AG09319 (cell line): Measurements from ENCODE around the gene THEMIS.
"Not testable (repeated sequence)": the region's sequence is repeated elsewhere in the genome, so short reads cannot be mapped to it uniquely, and the experiment has no call there.

Experiments used
- DNase-seq: peaks from one replicate; pipeline ENCODE4 v3.0.0-alpha.2; 2010; ENCODE audit warnings: low read depth; ENCODE audit errors: extremely low read depth
- TF ChIP-seq, protein P1 (sequence below): IDR thresholded peaks from 2 replicates; pipeline ENCODE4 v1.5.1; 2011; ENCODE audit warnings: low read depth, mild to moderate bottlenecking, inconsistent platforms, low read length, moderate library complexity

THEMIS gene

DNA sequence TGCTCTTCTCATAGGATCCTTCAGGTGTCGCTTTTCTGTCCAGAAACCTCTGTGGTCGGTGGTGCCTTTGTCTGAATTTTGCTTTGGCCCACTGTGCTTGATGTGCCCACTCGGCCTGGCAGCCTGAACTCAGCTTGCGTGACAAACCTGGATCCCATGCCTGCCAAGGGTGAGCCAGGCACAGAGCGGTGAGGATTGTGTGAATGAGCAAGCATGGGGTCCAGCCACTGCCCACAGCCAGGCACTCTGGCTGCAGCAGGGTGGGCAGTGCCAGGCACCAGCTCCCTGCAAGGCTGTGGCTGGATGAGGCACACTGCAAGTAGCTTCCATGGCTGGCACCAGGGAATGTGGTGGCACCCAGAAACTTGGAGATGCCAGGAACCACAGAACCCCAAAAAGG is 110.3 kb downstream of the THEMIS start:
- DNase-seq = no peak
- TF ChIP-seq, protein P1, sequence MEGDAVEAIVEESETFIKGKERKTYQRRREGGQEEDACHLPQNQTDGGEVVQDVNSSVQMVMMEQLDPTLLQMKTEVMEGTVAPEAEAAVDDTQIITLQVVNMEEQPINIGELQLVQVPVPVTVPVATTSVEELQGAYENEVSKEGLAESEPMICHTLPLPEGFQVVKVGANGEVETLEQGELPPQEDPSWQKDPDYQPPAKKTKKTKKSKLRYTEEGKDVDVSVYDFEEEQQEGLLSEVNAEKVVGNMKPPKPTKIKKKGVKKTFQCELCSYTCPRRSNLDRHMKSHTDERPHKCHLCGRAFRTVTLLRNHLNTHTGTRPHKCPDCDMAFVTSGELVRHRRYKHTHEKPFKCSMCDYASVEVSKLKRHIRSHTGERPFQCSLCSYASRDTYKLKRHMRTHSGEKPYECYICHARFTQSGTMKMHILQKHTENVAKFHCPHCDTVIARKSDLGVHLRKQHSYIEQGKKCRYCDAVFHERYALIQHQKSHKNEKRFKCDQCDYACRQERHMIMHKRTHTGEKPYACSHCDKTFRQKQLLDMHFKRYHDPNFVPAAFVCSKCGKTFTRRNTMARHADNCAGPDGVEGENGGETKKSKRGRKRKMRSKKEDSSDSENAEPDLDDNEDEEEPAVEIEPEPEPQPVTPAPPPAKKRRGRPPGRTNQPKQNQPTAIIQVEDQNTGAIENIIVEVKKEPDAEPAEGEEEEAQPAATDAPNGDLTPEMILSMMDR = no peak

DNA sequence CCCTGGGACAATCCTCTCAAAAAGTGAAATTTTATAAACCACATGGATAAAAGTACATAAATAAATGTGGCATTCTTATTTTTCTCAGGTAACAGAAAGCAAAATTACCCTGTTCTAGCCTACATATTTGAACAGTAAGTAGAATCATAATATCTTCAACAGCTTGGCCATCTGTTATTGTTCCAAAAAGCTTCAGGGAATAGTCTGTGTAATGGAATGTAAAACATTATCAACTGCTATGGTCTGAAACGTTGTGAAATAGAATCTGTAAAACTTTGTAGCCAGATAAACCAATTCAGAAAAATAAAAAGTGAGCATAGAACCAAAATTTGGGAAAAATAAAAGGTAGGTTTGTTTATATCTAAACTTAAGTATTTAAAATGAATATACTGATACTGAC is 114.7 kb downstream of the THEMIS start:
- DNase-seq = no peak
- TF ChIP-seq, protein P1 = no peak

DNA sequence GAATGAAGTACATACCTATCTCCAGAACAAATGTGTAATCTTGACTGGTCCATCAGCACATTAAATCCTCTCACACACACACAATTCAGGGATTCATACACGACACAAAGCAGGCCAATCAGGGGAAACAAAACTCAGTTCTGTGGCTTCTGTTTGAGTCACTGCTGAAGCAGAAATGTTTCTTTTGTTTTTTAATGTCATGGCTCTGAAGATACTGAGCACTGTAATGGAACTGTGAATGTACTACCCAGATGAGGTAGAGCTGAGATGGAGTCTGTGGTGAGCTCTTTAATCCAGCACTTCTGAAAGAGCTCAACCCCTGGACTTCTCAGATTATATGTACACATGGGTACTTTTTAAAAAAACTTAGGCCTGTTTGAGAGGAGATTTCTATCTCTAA is 116.4 kb downstream of the THEMIS start:
- TF ChIP-seq, protein P1 = no peak
- no peak for DNase-seq

DNA sequence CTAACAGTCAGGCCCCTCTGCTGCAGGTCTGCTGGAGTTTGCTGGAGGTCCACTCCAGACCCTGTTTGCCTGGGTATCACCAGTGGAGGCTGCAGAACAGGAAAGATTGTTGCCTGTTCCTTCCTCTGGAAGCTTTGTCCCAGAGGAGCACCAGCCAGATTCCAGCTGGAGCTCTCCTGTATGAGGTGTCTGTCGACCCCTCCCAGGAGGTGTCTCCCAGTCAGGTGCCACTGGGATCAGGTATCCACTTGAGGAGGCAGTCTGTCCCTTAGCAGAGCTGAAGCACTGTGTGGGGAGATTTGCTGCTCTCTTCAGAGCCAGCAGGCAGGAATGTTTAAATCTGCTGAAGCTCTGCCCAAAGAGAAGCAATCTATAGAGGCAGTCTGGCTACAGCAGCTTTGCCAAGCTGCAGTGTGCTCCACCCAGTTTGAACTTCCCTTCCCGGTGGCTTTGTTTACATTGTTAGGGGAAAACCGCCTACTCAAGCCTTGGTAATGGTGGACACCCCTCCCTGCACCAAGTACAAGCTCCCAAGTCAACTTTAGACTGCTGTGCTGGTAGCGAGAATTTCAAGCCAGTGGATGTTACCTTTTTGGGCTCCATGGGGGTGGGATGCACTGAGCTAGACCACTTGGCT is 119.1 kb downstream of the THEMIS start:
- DNase-seq = not testable (repeated sequence)

DNA sequence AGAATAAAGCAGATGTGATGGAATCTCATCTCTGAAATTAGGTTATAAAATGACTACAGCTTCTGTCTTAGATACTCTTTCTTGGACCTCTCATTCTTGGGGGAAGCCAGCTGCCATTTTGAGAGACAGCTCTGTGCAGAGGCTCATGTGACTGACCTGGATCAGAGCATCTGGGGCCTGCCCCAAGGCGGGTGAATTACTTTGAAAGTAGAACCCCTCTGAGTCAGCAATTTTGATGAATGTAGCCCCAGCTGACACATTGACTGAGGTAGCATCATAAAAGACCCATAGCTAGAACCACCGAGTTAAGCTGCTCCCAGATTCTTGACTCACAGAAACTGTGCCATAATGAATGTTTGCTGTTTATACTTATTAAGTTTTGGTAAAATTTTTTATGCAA is 124.5 kb downstream of the THEMIS start:
- DNase-seq = no peak
- TF ChIP-seq, protein P1 = no peak

DNA sequence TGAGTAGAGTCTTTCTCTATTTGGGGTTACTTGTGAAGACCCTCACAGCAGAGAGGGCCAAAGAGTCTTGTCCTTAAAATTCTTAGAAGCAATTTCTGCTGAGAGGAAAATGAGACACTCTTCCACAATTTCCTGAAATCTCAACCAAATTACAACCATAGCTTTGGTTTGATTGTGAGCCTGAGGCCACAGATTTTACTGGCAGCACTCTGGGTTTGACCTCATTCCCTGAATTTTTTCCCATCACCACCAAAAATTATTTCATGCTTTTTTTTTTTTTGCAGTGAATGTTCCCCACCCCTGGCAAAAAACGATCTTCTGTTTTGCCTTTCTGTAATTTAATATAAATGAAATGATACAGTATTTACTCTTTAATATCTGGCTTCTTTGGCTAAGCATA is 125.5 kb downstream of the THEMIS start:
- DNase-seq = no peak
- TF ChIP-seq, protein P1 = no peak

DNA sequence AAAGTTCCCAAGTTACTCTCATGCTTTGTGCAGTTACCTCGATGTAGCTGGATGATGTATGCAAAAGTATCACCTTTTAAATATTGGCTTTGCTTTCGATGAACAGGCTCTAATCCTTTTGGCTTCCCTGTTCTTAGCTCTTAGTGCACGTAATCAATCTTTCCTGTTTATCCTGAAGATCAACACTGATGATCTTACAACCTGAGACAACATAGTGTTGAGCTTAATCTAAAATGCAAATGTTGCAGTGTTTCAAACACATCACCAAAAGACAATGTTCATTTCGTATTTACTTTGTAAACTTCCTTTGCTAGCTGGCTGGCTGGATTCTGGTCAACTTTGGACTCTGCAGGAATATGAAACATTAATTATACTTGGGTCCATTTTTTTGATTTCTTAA is 132.1 kb downstream of the THEMIS start:
- TF ChIP-seq, protein P1 = no peak
- DNase-seq = no peak

DNA sequence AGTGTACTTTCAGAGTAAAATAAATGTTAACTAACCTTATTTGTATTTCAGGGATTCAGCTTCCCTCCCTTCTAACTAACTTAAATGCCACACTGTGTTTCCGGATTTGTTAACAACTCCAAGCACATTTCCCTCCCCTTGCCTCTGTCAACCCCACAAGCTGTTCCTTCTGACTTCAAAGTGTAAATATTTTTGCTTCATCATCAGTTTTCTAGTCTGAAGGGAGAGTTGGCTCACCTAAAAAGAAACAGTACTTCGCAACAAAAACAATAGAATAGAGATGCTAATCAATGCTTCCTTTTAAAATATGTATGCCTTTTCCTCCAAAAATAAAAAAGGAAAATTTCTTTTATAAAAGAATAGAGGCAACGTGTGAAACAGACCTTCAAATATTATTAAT is 132.6 kb downstream of the THEMIS start:
- DNase-seq = no peak
- TF ChIP-seq, protein P1 = no peak
